GM23338 (cell line): Measurements from ENCODE around the gene STK39.

Source experiments
- CREB1 ChIP-seq: fragments of 250-450 bp; sonication (Bioruptor Pico); IDR thresholded peaks from 2 replicates; pipeline ENCODE4 v1.5.0; 2020; ENCODE audit warnings: low read depth, mild to moderate bottlenecking, moderate library complexity
- EZH2 ChIP-seq: fragments of 200-600 bp; sonication (generic); IDR thresholded peaks from one replicate; pipeline ENCODE4 v1.8.0; 2017; ENCODE audit warnings: antibody characterized with exemption, mild to moderate bottlenecking, low read depth; ENCODE audit not compliant: unreplicated experiment
- EZH2phosphoT487 ChIP-seq: fragments of 200-600 bp; sonication (generic); IDR thresholded peaks from one replicate; pipeline ENCODE4 v1.8.1; 2018; ENCODE audit warnings: antibody characterized with exemption; ENCODE audit not compliant: unreplicated experiment
- JUNB ChIP-seq: IDR thresholded peaks from one replicate; pipeline ENCODE4 v1.6.1; 2016; ENCODE audit warnings: antibody characterized with exemption; ENCODE audit not compliant: unreplicated experiment
- POLR2AphosphoS5 ChIP-seq: IDR thresholded peaks from 2 replicates; pipeline ENCODE4 v1.6.1; 2016; ENCODE audit warnings: antibody characterized with exemption, low read depth
- STAT1 ChIP-seq: IDR thresholded peaks from one replicate; pipeline ENCODE4 v1.6.1; 2016; ENCODE audit warnings: antibody characterized with exemption; ENCODE audit not compliant: unreplicated experiment
- ZNF331 ChIP-seq: fragments of 250-450 bp; sonication (Bioruptor Pico); IDR thresholded peaks from 2 replicates; pipeline ENCODE4 v1.5.0; 2020; ENCODE audit warnings: low read depth, mild to moderate bottlenecking, moderate library complexity
- TF ChIP-seq, protein P1 (sequence below), 2 experiments: fragments of 200-600 bp in 1 of 2; sonication (generic) in 1 of 2; conservative IDR thresholded peaks; 2 replicates each; pipeline versions ENCODE4 v1.5.1 to v1.6.1; 2016 to 2017; ENCODE audit warnings: antibody characterized with exemption in 2 of 2, low read depth in 2 of 2, mild to moderate bottlenecking in 2 of 2, moderate library complexity in 1 of 2
- TF ChIP-seq, protein P2 (sequence below): IDR thresholded peaks from one replicate; pipeline ENCODE4 v1.6.1; 2018; ENCODE audit warnings: antibody characterized with exemption; ENCODE audit not compliant: unreplicated experiment
- TF ChIP-seq, protein P3 (sequence below): IDR thresholded peaks from 2 replicates; pipeline ENCODE4 v1.6.1; 2016; ENCODE audit warnings: antibody characterized with exemption

DNA sequence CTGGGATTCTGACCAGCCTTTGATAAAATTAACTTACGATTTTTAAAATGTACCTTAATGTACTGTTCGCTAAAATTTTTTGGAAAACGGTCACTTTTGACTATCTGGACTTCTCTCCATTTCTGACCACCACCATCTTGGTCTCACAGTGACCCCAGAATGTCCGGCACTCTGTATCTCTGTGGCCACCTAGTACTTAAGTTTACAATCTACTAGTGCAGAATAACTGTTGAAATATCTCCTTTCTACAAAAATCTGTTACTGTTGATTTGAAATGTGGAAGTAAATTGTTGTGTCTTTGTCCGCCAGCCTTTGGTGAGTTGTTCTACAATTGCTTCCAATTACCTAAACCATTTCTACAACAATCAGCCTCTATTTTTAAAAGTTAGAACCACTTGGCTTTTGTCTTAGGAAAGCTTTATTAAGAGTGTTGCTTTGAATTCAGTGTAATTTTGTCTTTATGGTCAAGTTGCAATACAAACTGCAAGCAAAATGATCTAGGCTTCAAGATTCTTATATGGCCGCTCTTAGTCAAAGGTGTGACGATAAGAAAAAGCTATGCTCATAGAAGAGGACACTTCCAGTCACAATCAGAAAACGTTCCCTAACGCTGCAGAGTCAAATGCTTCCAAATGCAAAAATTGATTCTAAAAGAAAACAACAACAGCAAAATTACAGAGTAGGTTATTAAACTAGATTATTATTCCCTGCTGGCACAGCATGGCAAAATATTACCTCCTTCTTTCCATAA lies 283.3 kb downstream of the STK39 start:
- TF ChIP-seq, protein P1, sequence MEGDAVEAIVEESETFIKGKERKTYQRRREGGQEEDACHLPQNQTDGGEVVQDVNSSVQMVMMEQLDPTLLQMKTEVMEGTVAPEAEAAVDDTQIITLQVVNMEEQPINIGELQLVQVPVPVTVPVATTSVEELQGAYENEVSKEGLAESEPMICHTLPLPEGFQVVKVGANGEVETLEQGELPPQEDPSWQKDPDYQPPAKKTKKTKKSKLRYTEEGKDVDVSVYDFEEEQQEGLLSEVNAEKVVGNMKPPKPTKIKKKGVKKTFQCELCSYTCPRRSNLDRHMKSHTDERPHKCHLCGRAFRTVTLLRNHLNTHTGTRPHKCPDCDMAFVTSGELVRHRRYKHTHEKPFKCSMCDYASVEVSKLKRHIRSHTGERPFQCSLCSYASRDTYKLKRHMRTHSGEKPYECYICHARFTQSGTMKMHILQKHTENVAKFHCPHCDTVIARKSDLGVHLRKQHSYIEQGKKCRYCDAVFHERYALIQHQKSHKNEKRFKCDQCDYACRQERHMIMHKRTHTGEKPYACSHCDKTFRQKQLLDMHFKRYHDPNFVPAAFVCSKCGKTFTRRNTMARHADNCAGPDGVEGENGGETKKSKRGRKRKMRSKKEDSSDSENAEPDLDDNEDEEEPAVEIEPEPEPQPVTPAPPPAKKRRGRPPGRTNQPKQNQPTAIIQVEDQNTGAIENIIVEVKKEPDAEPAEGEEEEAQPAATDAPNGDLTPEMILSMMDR (conservative IDR thresholded peaks at IDR 0.05; ENCODE audit: low read depth in 2 of 2): no peak
- no peak for TF ChIP-seq EZH2phosphoT487
- no peak for TF ChIP-seq CREB1
- TF ChIP-seq, protein P2, sequence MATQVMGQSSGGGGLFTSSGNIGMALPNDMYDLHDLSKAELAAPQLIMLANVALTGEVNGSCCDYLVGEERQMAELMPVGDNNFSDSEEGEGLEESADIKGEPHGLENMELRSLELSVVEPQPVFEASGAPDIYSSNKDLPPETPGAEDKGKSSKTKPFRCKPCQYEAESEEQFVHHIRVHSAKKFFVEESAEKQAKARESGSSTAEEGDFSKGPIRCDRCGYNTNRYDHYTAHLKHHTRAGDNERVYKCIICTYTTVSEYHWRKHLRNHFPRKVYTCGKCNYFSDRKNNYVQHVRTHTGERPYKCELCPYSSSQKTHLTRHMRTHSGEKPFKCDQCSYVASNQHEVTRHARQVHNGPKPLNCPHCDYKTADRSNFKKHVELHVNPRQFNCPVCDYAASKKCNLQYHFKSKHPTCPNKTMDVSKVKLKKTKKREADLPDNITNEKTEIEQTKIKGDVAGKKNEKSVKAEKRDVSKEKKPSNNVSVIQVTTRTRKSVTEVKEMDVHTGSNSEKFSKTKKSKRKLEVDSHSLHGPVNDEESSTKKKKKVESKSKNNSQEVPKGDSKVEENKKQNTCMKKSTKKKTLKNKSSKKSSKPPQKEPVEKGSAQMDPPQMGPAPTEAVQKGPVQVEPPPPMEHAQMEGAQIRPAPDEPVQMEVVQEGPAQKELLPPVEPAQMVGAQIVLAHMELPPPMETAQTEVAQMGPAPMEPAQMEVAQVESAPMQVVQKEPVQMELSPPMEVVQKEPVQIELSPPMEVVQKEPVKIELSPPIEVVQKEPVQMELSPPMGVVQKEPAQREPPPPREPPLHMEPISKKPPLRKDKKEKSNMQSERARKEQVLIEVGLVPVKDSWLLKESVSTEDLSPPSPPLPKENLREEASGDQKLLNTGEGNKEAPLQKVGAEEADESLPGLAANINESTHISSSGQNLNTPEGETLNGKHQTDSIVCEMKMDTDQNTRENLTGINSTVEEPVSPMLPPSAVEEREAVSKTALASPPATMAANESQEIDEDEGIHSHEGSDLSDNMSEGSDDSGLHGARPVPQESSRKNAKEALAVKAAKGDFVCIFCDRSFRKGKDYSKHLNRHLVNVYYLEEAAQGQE: no peak
- no peak for TF ChIP-seq EZH2
- TF ChIP-seq JUNB: no peak
- no peak for TF ChIP-seq POLR2AphosphoS5
- TF ChIP-seq, protein P3, sequence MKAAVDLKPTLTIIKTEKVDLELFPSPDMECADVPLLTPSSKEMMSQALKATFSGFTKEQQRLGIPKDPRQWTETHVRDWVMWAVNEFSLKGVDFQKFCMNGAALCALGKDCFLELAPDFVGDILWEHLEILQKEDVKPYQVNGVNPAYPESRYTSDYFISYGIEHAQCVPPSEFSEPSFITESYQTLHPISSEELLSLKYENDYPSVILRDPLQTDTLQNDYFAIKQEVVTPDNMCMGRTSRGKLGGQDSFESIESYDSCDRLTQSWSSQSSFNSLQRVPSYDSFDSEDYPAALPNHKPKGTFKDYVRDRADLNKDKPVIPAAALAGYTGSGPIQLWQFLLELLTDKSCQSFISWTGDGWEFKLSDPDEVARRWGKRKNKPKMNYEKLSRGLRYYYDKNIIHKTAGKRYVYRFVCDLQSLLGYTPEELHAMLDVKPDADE: no peak
- no peak for TF ChIP-seq STAT1
- no peak for TF ChIP-seq ZNF331
